Prostate gland (tissue), 2 donors: Measurements from ENCODE around the gene RBM47.

Experiments
- CTCF ChIP-seq, 4 experiments: fragments of 200-600 bp in 2 of 4; fragments of 450-650 bp in 2 of 4; sonication (generic) in 2 of 4; IDR thresholded peaks; 1 replicate in 3 of 4; 2 replicates in 1 of 4; pipeline ENCODE4 v1.5.1; 2016 to 2019; ENCODE audit warnings: antibody characterized with exemption in 4 of 4, mild to moderate bottlenecking in 2 of 4, moderate library complexity in 2 of 4
- POLR2A ChIP-seq: fragments of 450-650 bp; IDR thresholded peaks from one replicate; pipeline ENCODE4 v1.6.1; 2016; ENCODE audit warnings: antibody characterized with exemption, mild to moderate bottlenecking

GRCh38 chr4:40480291-40480690, 149.4 kb downstream of the RBM47 start:
- TF ChIP-seq CTCF (IDR thresholded peaks at IDR 0.05), result no peak
- TF ChIP-seq POLR2A, result no peak
